Neuronal stem cell (in vitro differentiated cells): ENCODE data around the gene MT1H.

Source experiments
- DNase-seq: peaks from one replicate; pipeline ENCODE4 v3.0.0-alpha.2; 2013; ENCODE audit warnings: low spot score
- H2AFZ ChIP-seq: one replicate; pipeline ENCODE4 v1.6.1; 2013; ENCODE audit warnings: mild to moderate bottlenecking, low read length, inconsistent platforms
- H2AK5ac ChIP-seq: 2 replicates; pipeline ENCODE4 v1.6.1; 2013; ENCODE audit warnings: low read depth, mild to moderate bottlenecking, inconsistent platforms, low read length, moderate library complexity, mixed read lengths
- H2BK120ac ChIP-seq: 2 replicates; pipeline ENCODE4 v1.6.1; 2013; ENCODE audit warnings: low read depth, mild to moderate bottlenecking, inconsistent platforms, low read length, moderate library complexity, mixed read lengths
- H2BK12ac ChIP-seq: one replicate; pipeline ENCODE4 v1.6.1; 2013; ENCODE audit warnings: low read length, inconsistent platforms
- H2BK15ac ChIP-seq: 2 replicates; pipeline ENCODE4 v1.6.1; 2013; ENCODE audit warnings: mild to moderate bottlenecking, low read length, inconsistent platforms, mixed read lengths
- H2BK5ac ChIP-seq: one replicate; pipeline ENCODE4 v1.6.1; 2013; ENCODE audit warnings: inconsistent platforms, mild to moderate bottlenecking, low read length, moderate library complexity
- H3K14ac ChIP-seq: one replicate; pipeline ENCODE4 v1.6.1; 2013; ENCODE audit warnings: low read length, inconsistent platforms
- H3K18ac ChIP-seq: 2 replicates; pipeline ENCODE4 v1.6.1; 2013; ENCODE audit warnings: low read length, inconsistent platforms
- H3K23ac ChIP-seq: 2 replicates; pipeline ENCODE4 v1.6.1; 2013; ENCODE audit warnings: low read depth, mild to moderate bottlenecking, mixed read lengths, low read length, inconsistent platforms; ENCODE audit not compliant: poor library complexity
- H3K27ac ChIP-seq: replicated peaks from 3 replicates; pipeline ENCODE4 v1.5.1; 2013; ENCODE audit warnings: low read length, inconsistent platforms
- H3K27me3 ChIP-seq, 3 experiments: 2 replicates each; pipeline ENCODE4 v1.6.1; 2013; ENCODE audit warnings: low read length in 3 of 3, mild to moderate bottlenecking in 2 of 3, inconsistent platforms in 1 of 3, low read depth in 1 of 3, mixed read lengths in 1 of 3, moderate library complexity in 1 of 3; ENCODE audit not compliant: control insufficient read depth in 3 of 3, insufficient read depth in 3 of 3
- H3K36me3 ChIP-seq, 2 donors: replicated peaks in 1 of 2; 2 replicates each; pipeline ENCODE4 v1.6.1; 2013; ENCODE audit warnings: low read length in 2 of 2; ENCODE audit not compliant: control insufficient read depth in 2 of 2, insufficient read depth in 2 of 2
- H3K4ac ChIP-seq: 2 replicates; pipeline ENCODE4 v1.6.1; 2013; ENCODE audit warnings: inconsistent platforms, mild to moderate bottlenecking, low read length, moderate library complexity
- H3K4me1 ChIP-seq, 2 donors: 1 replicate in 1 of 2; 2 replicates in 1 of 2; pipeline ENCODE4 v1.6.1; 2013; ENCODE audit warnings: low read length in 2 of 2, low read depth in 1 of 2; ENCODE audit not compliant: control insufficient read depth in 2 of 2, insufficient read depth in 1 of 2
- H3K4me2 ChIP-seq: one replicate; pipeline ENCODE4 v1.6.1; 2013; ENCODE audit warnings: mild to moderate bottlenecking, low read length, inconsistent platforms; ENCODE audit not compliant: insufficient read depth, poor library complexity, severe bottlenecking
- H3K4me3 ChIP-seq, 2 donors: 2 replicates each; pipeline ENCODE4 v1.5.1; 2013; ENCODE audit warnings: low read length in 2 of 2, mild to moderate bottlenecking in 2 of 2, inconsistent platforms in 1 of 2, moderate library complexity in 1 of 2
- H3K79me1 ChIP-seq: one replicate; pipeline ENCODE4 v1.6.1; 2013; ENCODE audit warnings: low read depth, mild to moderate bottlenecking, inconsistent platforms, low read length, moderate library complexity
- H3K9ac ChIP-seq: one replicate; pipeline ENCODE4 v1.6.1; 2013; ENCODE audit warnings: mild to moderate bottlenecking, low read depth, low read length, inconsistent platforms; ENCODE audit not compliant: poor library complexity
- H3K9me3 ChIP-seq, 2 donors: replicated peaks in 1 of 2; 2 replicates each; pipeline versions ENCODE3 to v1.6.1; 2013; ENCODE audit warnings: low read length in 2 of 2, mild to moderate bottlenecking in 2 of 2, inconsistent platforms in 1 of 2, low read depth in 1 of 2, mixed read lengths in 1 of 2, moderate library complexity in 1 of 2; ENCODE audit not compliant: control insufficient read depth in 2 of 2, insufficient read depth in 1 of 2
- H4K8ac ChIP-seq: one replicate; pipeline ENCODE4 v1.6.1; 2013; ENCODE audit warnings: low read depth, mild to moderate bottlenecking, inconsistent platforms, low read length, moderate library complexity
- H4K91ac ChIP-seq: one replicate; pipeline ENCODE4 v1.6.1; 2013; ENCODE audit warnings: low read length, low read depth, mild to moderate bottlenecking, inconsistent platforms; ENCODE audit not compliant: poor library complexity
- WGBS, 2 donors: extraction: QIAGEN DNeasy Blood & Tissue Kit; methylation state at CpG; one replicate each; pipeline ENCODE4 v1.1.7; 2013; ENCODE audit warnings: missing lambda C conversion rate in 2 of 2, mixed read lengths in 1 of 2; ENCODE audit not compliant: insufficient read length in 2 of 2, insufficient replicate concordance in 1 of 2; ENCODE audit errors: extremely low coverage in 2 of 2; 5-methylcytosine and 5-hydroxymethylcytosine counted together

The MT1H gene

DNA sequence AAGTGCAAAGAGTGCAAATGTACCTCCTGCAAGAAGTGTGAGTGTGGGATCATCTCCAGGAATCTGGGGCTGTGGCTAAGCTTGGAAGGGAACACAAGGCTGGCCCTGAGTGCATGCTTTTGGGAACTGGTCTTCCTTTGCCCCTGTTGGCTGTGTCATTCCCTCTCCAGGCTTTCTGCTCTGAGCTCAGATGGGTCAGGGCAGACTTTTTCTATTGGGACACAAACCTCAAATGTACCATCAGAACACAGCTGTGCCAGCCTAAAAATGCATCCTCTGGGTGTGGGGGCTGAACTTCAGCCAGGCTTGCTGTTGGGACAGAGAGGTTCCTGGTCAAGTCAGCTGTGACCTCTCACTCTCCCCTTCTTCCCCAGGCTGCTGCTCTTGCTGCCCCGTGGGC is 17.0 kb upstream of the MT1H start:
- no peak overlapping the region for H3K18ac ChIP-seq
- DNase-seq, result no peak
- H3K79me1 ChIP-seq, result no peaks in the 10 kb centered on the region
- H3K4ac ChIP-seq, result no peak overlapping the region
- H2AK5ac ChIP-seq, result no peak overlapping the region
- H2BK120ac ChIP-seq, result no peak overlapping the region
- H3K9ac ChIP-seq, result no peak overlapping the region
- H3K9me3 ChIP-seq, result no peaks in the 10 kb centered on the region
- H2BK15ac ChIP-seq, result no peak overlapping the region
- WGBS, 2 donors, result no CpG with 5 or more reads among the region's 1 CpG
- H3K27me3 ChIP-seq, result peaks cover 2 to 92% (median 43%) of the 10 kb centered on the region in 3 experiments
- no peak overlapping the region for H3K14ac ChIP-seq
- peaks cover 0 to 3% of the 10 kb centered on the region in 2 donors for H3K4me1 ChIP-seq
- H3K23ac ChIP-seq, result no peak overlapping the region
- no peak overlapping the region for H3K4me2 ChIP-seq
- no peak overlapping the region for H4K8ac ChIP-seq
- peak overlapping the region in 1 of 2 donors; percentile 36 for H3K4me3 ChIP-seq
- no peak overlapping the region for H3K27ac ChIP-seq
- H2AFZ ChIP-seq, result no peak overlapping the region
- H4K91ac ChIP-seq, result no peak overlapping the region
- H2BK12ac ChIP-seq, result no peak overlapping the region
- no peaks in the 10 kb centered on the region for H3K36me3 ChIP-seq
- H2BK5ac ChIP-seq, result no peak overlapping the region

DNA sequence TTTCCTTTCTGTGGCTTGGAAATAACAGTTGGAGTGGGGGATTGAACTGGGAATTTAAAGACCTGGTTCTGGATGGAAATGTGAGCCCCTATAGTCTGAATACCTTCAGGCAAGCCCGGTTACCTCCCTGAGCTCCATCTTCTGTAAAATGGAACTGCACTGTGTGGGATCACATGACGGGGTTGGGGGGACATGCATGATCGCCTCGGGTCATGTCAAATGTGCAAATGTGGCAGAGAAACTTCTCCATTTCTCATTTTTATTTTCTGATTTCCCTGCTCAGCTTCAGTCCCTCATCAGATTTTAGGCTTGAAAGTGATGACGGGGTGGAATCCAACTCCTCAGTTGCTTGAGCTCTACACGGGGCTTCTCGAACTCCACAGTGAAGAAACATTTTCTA is 16.4 kb upstream of the MT1H start:
- peaks cover 3 to 92% (median 42%) of the 10 kb centered on the region in 3 experiments for H3K27me3 ChIP-seq
- DNase-seq, result no peak
- no peak overlapping the region for H3K23ac ChIP-seq
- no peak overlapping the region for H2BK15ac ChIP-seq
- H2BK5ac ChIP-seq, result no peak overlapping the region
- no CpG with 5 or more reads among the region's 7 CpGs for WGBS, 2 donors
- no peak overlapping the region for H3K27ac ChIP-seq
- no peak overlapping the region for H2BK12ac ChIP-seq
- H2BK120ac ChIP-seq, result no peak overlapping the region
- H3K9me3 ChIP-seq, result no peaks in the 10 kb centered on the region
- H3K4me2 ChIP-seq, result no peak overlapping the region
- peaks cover 0 to 7% of the 10 kb centered on the region in 2 donors for H3K4me1 ChIP-seq
- no peak overlapping the region for H2AK5ac ChIP-seq
- H3K36me3 ChIP-seq, result no peaks in the 10 kb centered on the region
- no peak overlapping the region for H3K9ac ChIP-seq
- H3K4ac ChIP-seq, result no peak overlapping the region
- no peaks in the 10 kb centered on the region for H3K79me1 ChIP-seq
- no peak overlapping the region for H3K4me3 ChIP-seq
- H4K91ac ChIP-seq, result no peak overlapping the region
- H3K14ac ChIP-seq, result no peak overlapping the region
- H4K8ac ChIP-seq, result no peak overlapping the region
- H2AFZ ChIP-seq, result no peak overlapping the region
- H3K18ac ChIP-seq, result no peak overlapping the region

DNA sequence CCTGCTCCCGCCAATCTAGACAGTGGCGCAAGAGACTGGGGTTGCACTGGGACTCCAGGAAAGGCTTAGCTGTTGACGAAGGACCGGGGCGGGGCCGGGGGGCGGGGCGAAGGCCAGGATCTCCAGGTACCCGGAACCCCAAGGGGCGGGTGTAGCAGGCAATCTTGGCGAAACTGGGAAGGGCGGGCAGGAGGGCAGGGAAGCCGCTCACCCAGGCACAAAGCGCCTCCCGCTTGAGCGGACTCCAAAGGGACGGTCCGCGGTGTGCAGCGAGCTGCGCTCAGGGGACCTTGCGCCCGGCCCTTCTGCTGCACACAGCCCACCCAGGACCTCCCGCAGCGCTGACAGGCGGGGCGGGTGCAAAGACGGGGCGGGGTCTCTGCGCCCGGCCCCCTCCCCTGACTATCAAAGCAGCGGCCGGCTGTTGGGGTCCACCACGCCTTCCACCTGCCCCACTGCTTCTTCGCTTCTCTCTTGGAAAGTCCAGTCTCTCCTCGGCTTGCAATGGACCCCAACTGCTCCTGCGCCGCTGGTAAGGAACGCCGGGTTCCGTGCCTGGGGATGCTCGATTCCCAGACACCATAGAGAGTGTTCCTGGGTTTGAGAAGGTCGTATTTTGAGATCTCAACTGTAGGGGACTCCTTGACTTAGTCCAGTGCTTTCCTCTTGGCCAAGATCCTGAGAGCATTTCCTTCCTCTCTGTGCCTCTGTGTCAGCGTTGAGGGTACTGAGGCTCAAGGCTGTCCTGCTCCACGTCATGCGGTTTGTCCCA is 11.9 kb upstream of the MT1H start, which contains the start of gene MT1F:
TSS of gene MT1F (plus strand) at position 405 of the 772 bp plus-strand sequence. CDS start at position 505, 100 bp downstream.
- Histone ChIP-seq H3K4me2 (peak within 1 kb of the TSS; percentile 64), H3K9me3 (peaks cover 0 to 2% of the 10 kb centered on the region in 2 donors), H3K4me1 (peaks cover 0 to 8% of the 10 kb centered on the region in 2 donors), H3K79me1 (no peaks in the 10 kb centered on the region), H3K27me3 (peaks cover 15 to 92% (median 62%) of the 10 kb centered on the region in 3 experiments), H2AK5ac (no peak within 1 kb of the TSS), H4K91ac (no peak within 1 kb of the TSS), H3K36me3 (no peaks in the 10 kb centered on the region), H3K27ac (no peak within 1 kb of the TSS), H2BK15ac (no peak within 1 kb of the TSS), H3K23ac (no peak within 1 kb of the TSS), H2AFZ (peak within 1 kb of the TSS; percentile 85), H4K8ac (no peak within 1 kb of the TSS), H2BK120ac (no peak within 1 kb of the TSS), H2BK5ac (no peak within 1 kb of the TSS), H3K18ac (peak within 1 kb of the TSS; percentile 40), H3K4ac (no peak within 1 kb of the TSS), H2BK12ac (no peak within 1 kb of the TSS), H3K9ac (no peak within 1 kb of the TSS), H3K14ac (no peak within 1 kb of the TSS), H3K4me3 (peak within 1 kb of the TSS; percentile 35 to 67)
- peak; percentile 43 for DNase-seq
- no CpG with 5 or more reads among the region's 46 CpGs for WGBS, 2 donors

DNA sequence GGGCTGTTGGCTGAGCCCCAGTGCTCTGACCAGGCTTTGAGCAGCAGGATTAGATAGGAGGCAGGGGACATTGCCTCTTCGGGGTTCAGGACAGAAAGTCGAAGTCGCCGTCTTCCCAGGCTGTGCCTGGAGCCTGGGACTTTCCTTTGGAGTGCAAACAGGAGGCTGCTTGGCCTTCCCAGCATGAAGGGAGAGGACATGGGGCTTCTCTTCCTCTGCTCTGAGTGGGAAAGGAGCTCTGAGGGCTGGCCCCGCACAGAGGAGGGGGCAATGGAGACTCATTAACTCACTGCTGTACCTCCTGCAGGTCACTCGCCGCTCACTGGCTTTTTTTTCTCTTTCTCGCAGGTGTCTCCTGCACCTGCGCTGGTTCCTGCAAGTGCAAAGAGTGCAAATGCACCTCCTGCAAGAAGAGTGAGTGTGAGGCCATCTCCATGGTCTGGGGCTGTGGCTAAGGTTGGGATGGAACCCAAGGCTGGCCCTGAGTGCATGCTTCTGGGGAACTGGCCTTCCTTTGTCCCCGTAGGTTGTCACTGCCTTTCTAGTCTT is 11.2 kb upstream of the MT1H start:
- Histone ChIP-seq H2BK120ac (no peak overlapping the region), H3K27ac (no peak overlapping the region), H3K14ac (no peak overlapping the region), H3K18ac (no peak overlapping the region), H3K9ac (no peak overlapping the region), H3K23ac (no peak overlapping the region), H3K4ac (no peak overlapping the region), H3K4me1 (peaks cover 0 to 8% of the 10 kb centered on the region in 2 donors), H4K91ac (no peak overlapping the region), H2BK12ac (no peak overlapping the region), H2AK5ac (no peak overlapping the region), H2BK15ac (no peak overlapping the region), H3K4me2 (no peak overlapping the region), H3K4me3 (no peak overlapping the region), H3K27me3 (peaks cover 18 to 93% (median 67%) of the 10 kb centered on the region in 3 experiments), H2AFZ (peak overlapping the region; percentile 85), H3K79me1 (no peaks in the 10 kb centered on the region), H2BK5ac (no peak overlapping the region), H3K36me3 (no peaks in the 10 kb centered on the region), H4K8ac (no peak overlapping the region), H3K9me3 (peaks cover 0 to 2% of the 10 kb centered on the region in 2 donors)
- no CpG with 5 or more reads among the region's 10 CpGs for WGBS, 2 donors
- DNase-seq, result no peak
